Measurements from ENCODE around the gene MAG.

DNA sequence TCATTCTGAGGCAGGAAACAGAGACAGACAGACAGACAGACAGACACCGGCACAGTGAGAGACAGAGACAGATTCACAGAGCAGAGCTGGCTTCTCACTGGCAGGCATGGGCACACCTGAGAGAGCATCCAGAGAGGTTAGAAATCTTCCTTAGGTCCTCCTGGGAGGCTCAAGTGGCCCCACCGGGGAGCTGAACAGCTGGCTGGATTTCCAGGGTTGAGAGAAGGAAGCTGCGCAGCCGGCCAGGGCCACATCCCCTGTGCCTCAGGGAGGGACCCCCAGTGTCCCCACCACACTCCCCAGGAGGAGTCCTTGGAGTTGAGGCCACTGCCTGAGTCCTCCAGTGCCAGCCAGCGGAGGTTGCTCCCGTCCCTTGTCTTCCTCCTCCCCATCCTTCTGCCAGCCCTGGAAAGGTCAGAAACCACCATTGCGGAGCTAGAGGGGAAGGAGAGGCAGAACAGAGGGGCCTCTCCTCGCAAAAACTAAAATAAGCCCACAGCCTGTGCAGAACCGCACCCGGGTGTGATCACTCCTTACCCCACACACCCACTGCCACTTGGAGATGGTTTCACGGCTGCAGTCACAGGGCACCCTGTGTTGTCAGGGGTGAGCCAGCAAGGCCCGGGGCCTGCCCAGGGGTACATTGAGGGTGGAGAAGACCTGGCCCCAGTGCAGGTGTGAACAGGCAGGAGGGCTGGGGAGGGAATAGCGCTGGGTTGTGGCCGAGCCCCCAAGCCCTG, 70.5 kb downstream of the MAG start:
- TF ChIP-seq, protein P1, sequence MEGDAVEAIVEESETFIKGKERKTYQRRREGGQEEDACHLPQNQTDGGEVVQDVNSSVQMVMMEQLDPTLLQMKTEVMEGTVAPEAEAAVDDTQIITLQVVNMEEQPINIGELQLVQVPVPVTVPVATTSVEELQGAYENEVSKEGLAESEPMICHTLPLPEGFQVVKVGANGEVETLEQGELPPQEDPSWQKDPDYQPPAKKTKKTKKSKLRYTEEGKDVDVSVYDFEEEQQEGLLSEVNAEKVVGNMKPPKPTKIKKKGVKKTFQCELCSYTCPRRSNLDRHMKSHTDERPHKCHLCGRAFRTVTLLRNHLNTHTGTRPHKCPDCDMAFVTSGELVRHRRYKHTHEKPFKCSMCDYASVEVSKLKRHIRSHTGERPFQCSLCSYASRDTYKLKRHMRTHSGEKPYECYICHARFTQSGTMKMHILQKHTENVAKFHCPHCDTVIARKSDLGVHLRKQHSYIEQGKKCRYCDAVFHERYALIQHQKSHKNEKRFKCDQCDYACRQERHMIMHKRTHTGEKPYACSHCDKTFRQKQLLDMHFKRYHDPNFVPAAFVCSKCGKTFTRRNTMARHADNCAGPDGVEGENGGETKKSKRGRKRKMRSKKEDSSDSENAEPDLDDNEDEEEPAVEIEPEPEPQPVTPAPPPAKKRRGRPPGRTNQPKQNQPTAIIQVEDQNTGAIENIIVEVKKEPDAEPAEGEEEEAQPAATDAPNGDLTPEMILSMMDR (conservative IDR thresholded peaks at IDR 0.05 in 1 of 2, IDR thresholded peaks at IDR 0.05 in 1 of 2; ENCODE audit: extremely low read depth in 1 of 2, insufficient read depth in 1 of 2, low read depth in 1 of 2, low read length in 2 of 2), result no peak
- no peak for TF ChIP-seq EZH2 (IDR thresholded peaks at IDR 0.05; ENCODE audit: borderline replicate concordance, low read length)
